HFFc6 (cell line): ENCODE results near the gene SELENOS. TPM values are rescaled to one million over a fixed set of nuclear protein-coding genes. Genes with fewer than 3 reads are reported as not detected.

Source experiments
- DNase-seq: peaks from one replicate; pipeline ENCODE4 v3.0.0-alpha.2; 2018
- H3K27ac Mint-ChIP-seq: 2 replicates; pipeline ENCODE4 v1.8.0; 2020; ENCODE audit warnings: mild to moderate bottlenecking, mixed read lengths
- H3K27me3 Mint-ChIP-seq: 2 replicates; pipeline ENCODE4 v1.8.0; 2021; ENCODE audit warnings: mild to moderate bottlenecking, moderate library complexity, mixed read lengths; ENCODE audit not compliant: insufficient read depth
- H3K36me3 Mint-ChIP-seq: 2 replicates; pipeline ENCODE4 v1.8.0; 2021; ENCODE audit warnings: low read depth, mixed read lengths
- H3K4me1 Mint-ChIP-seq: 2 replicates; pipeline ENCODE4 v1.8.0; 2020; ENCODE audit warnings: low read depth, mixed read lengths
- H3K4me3 Mint-ChIP-seq: 2 replicates; pipeline ENCODE4 v1.8.0; 2020; ENCODE audit warnings: mild to moderate bottlenecking, moderate library complexity, mixed read lengths
- H3K9me3 Mint-ChIP-seq: 2 replicates; pipeline ENCODE4 v1.8.0; 2020; ENCODE audit warnings: mild to moderate bottlenecking, mixed read lengths
- total RNA-seq, 6 experiments: library from RNA; stranded (reverse); fragmentation: NEBNext Ultra II Directional; extraction: Animal tissue kit (Norgen Biotek cat#: 25700); gene quantifications; 2 replicates in 1 of 6; 3 replicates in 5 of 6; pipeline ENCODE4 v1.2.3, GENCODE V29; 2021
- TF ChIP-seq, protein P1 (sequence below): fragments of 200-600 bp; sonication (generic); IDR thresholded peaks from 2 replicates; pipeline ENCODE4 v1.5.0; 2021; ENCODE audit warnings: antibody characterized with exemption, mild to moderate bottlenecking

Gene SELENOS
- total RNA-seq, 6 experiments from 2014 or later: 73.1 to 83.1 (median 80.0) TPM

DNA sequence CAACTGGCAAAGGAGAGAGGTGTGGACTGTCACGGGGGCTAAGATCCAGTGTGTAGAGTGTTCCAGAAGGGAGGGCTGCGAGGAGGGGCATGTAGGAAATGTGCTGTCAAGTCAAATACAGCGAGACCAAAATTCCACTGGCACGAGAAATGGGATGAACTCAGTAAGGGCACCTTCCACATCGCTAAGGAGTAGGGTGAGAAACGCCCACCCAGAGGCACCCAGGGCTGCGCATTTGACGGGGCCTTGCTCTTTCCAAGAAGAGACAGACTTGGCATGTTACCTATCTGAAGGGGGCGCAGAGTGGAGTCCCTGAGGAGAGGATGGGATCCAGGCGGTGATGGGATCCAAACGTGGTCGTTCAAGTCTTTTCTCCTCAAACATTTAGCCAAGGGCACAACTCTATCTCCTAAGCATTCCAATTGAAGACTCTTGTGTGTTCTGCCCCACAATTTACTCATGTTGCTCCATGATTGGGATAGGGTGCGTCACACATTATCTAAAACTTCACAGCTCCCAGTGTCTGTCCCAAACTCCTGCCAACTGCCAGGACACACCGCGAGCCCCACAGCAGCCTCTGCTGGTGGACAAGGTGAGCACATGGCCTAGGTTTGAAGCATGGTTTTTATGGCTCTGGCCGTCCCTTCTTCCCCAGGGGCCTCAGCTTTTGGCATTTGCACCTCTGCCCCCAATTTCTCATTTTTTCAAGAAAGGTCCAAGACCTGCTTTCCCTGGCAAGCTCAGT lies 7.6 kb downstream of the SELENOS start:
- Mint-ChIP-seq H3K27ac (peak overlapping the region; percentile 36), H3K36me3 (peaks cover 54% of the 10 kb centered on the region), H3K4me1 (peaks cover 47% of the 10 kb centered on the region), H3K9me3 (no peaks in the 10 kb centered on the region), H3K4me3 (no peak overlapping the region), H3K27me3 (peaks cover 3% of the 10 kb centered on the region)
- TF ChIP-seq, protein P1, sequence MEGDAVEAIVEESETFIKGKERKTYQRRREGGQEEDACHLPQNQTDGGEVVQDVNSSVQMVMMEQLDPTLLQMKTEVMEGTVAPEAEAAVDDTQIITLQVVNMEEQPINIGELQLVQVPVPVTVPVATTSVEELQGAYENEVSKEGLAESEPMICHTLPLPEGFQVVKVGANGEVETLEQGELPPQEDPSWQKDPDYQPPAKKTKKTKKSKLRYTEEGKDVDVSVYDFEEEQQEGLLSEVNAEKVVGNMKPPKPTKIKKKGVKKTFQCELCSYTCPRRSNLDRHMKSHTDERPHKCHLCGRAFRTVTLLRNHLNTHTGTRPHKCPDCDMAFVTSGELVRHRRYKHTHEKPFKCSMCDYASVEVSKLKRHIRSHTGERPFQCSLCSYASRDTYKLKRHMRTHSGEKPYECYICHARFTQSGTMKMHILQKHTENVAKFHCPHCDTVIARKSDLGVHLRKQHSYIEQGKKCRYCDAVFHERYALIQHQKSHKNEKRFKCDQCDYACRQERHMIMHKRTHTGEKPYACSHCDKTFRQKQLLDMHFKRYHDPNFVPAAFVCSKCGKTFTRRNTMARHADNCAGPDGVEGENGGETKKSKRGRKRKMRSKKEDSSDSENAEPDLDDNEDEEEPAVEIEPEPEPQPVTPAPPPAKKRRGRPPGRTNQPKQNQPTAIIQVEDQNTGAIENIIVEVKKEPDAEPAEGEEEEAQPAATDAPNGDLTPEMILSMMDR: peak; percentile 67
- peak; percentile 39 for DNase-seq

DNA sequence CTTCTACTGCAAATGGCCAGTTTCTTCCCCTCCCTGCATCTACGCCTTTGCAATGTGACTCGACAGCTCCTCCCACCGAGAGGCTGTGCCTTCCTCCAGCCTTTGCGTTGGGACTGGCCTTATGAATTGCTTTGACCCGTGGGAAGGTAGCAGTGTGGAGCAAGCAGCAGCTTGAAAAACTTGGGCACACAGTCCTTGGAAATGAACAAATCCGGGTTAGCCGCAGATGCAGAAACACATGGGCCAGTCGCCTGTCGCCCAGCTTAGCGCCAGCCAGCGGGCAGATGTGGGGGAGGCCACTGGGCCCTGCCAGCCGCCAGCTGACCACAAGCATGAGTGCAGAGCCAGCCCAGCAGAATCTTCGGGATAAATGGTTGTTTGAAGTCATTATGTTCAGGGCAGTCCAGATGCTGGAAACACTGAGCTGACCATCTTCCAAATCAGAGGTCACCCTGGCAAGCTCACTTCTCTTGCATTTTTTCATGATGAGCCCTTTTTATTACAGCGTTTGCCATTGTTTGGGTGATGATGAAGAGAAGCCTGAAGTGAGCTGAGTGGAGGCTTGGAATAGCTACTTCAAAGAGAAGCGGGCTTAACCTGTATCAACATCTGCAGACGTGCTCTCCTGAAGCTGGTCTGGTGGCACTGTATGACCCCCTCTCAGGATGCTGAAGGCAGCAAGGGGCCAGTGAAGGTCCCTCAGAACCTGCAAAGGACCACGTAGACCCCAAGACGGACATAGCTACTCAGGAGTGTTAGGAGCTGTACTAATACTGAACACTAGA lies 9.8 kb downstream of the SELENOS start:
- H3K27ac Mint-ChIP-seq: peak overlapping the region; percentile 97
- H3K36me3 Mint-ChIP-seq: peaks cover 35% of the 10 kb centered on the region
- TF ChIP-seq, protein P1: 0 out of 2 replicates have a peak, but pooled peaks have one; percentile 25
- H3K27me3 Mint-ChIP-seq: peaks cover 5% of the 10 kb centered on the region
- peak; percentile 87 for DNase-seq
- H3K4me3 Mint-ChIP-seq: peak overlapping the region; percentile 79
- no peaks in the 10 kb centered on the region for H3K9me3 Mint-ChIP-seq
- H3K4me1 Mint-ChIP-seq: peaks cover 47% of the 10 kb centered on the region

DNA sequence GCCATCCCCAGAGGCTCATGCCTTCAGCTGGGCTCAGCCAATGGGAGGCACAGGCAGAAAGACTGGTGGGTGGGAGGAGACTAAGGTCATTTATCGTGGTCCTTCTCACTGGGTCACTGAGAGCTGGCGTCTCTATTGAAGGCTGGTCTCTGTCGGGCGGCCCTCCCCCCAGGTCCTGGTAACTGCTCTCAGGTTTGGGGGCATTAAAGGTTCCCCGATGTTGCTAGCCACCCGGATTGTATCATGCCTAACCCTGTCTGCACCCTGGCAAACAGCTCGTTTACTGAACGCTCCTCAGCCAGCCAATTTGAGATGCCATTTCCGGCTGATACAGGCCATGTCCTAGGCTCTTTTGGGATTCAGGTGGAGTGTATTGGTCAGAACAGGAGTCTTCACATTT lies 10.5 kb downstream of the SELENOS start:
- peaks cover 47% of the 10 kb centered on the region for H3K4me1 Mint-ChIP-seq
- H3K27ac Mint-ChIP-seq: peak overlapping the region; percentile 97
- DNase-seq: no peak
- H3K4me3 Mint-ChIP-seq: peak overlapping the region; percentile 79; the same call in 1 of the 2 replicates
- no peaks in the 10 kb centered on the region for H3K9me3 Mint-ChIP-seq
- H3K27me3 Mint-ChIP-seq: peaks cover 5% of the 10 kb centered on the region
- peaks cover 28% of the 10 kb centered on the region for H3K36me3 Mint-ChIP-seq
- TF ChIP-seq, protein P1: no peak

DNA sequence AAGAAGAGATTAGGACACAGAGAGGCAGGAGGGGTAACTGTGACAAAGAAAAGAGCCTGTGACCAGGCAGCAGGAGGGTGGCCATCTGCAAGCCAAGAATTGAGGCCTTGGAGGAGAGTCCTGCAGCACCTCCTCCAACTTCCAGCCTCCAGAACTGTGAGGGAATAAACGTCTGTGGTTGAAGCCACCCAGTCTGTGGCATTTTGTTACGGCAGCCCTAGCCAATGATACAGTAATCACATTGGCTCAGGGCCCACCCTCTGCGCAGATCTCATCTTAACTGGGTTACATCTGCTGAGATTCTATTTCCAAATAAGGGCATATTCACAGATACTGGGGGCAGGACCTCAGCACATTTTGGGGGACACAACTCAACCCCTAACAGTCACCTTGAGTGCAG lies 11.3 kb downstream of the SELENOS start:
- Mint-ChIP-seq H3K4me1 (peaks cover 47% of the 10 kb centered on the region), H3K9me3 (no peaks in the 10 kb centered on the region), H3K27ac (peak overlapping the region; percentile 97), H3K4me3 (no peak overlapping the region), H3K27me3 (peaks cover 5% of the 10 kb centered on the region), H3K36me3 (peaks cover 21% of the 10 kb centered on the region)
- TF ChIP-seq, protein P1: no peak
- no peak for DNase-seq

DNA sequence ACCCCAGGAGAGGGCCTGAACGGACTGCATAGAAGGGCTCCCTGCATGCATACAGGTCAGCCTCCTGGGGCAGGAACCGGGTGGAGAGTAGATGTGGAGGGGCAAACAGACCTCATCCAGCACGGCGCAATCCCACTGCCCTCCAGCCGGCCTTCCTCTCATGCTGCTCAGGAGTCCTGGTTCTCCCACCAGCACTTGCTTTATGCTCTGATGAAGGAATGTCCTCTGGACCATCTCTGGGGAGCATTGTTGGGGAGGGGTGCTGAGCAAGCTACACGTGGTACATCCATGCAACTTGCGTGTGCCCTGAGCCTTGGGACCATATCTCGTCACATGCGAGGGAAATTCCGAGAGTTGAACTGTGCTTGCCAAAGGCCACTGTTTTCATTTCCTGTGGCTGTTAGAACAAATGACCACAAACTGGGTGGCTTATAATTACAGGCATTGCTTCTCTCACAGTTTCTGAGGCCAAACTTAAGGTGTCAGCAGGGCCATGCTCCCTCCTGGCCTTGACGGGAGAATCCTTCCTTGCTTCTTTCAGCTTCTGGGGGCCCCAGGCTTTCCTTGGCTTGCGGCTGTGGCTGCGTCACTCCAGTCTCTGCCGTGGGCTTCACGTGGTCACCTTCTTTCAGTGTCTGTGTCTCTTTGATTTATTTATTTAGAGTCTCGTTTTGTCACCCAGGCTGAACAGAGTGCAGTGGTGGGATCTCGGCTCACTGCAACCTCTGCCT lies 12.2 kb downstream of the SELENOS start:
- Mint-ChIP-seq H3K36me3 (peaks cover 13% of the 10 kb centered on the region), H3K27me3 (peaks cover 5% of the 10 kb centered on the region), H3K27ac (no peak overlapping the region), H3K4me1 (peaks cover 47% of the 10 kb centered on the region), H3K4me3 (no peak overlapping the region), H3K9me3 (no peaks in the 10 kb centered on the region)
- no peak for DNase-seq
- TF ChIP-seq, protein P1: no peak
